ENCODE results near the gene KMT5B. TPM values are rescaled to one million over a fixed set of nuclear protein-coding genes. Genes with fewer than 3 reads are reported as not detected.

Gene KMT5B
- 21.3 and 21.7 TPM in 2 replicates for total RNA-seq

GRCh38 chr11:68213135-68213515, at the start of gene KMT5B:
Gene KMT5B (minus strand): TSS chr11:68213296. CDS start chr11:68190076, 23,220 bp downstream.

GRCh38 chr11:68121067-68121899, 91.8 kb downstream of the KMT5B start, which contains the start of gene CHKA:
Gene CHKA (minus strand): TSS chr11:68121388. CDS start chr11:68121177, 211 bp downstream.

Other genes with a start within 250 kb of the KMT5B start
- 15.7 and 27.0 TPM in 2 replicates for gene UNC93B1, start 209.2 kb downstream of the KMT5B start, total RNA-seq
- gene ALDH3B1, start 203.0 kb downstream of the KMT5B start, total RNA-seq, result 21.5 and 50.0 TPM in 2 replicates
- 87.3 and 119 TPM in 2 replicates for gene NDUFS8, start 182.6 kb downstream of the KMT5B start, total RNA-seq
- gene TCIRG1, start 174.3 kb downstream of the KMT5B start, total RNA-seq, result 82.0 and 99.9 TPM in 2 replicates
- 8.0 and 10.1 TPM in 2 replicates for gene CHKA, start 91.9 kb downstream of the KMT5B start, total RNA-seq
- gene C11orf24, start 58.7 kb upstream of the KMT5B start, total RNA-seq, result 32.6 and 43.0 TPM in 2 replicates
- gene LRP5, start 99.3 kb upstream of the KMT5B start, total RNA-seq, result 18.2 and 30.9 TPM in 2 replicates
- gene PPP6R3, start 247.5 kb upstream of the KMT5B start, total RNA-seq, result 92.1 and 108 TPM in 2 replicates

Data from smooth muscle cell of trachea (primary cell).